Sigmoid colon (tissue), 7 donors: ENCODE measurements around the gene ZNF195. TPM values are rescaled to one million over a fixed set of nuclear protein-coding genes. Genes with fewer than 3 reads are reported as not detected.

Experiments used
- DNase-seq: peaks from one replicate; pipeline ENCODE4 v3.0.0-alpha.2; 2019
- H3K27ac ChIP-seq, 4 donors: fragments of 200-600 bp; sonication (generic); one replicate each; pipeline ENCODE4 v1.5.1; 2016 to 2019; ENCODE audit warnings: mild to moderate bottlenecking in 1 of 4
- H3K27me3 ChIP-seq, 3 donors: fragments of 200-600 bp; sonication (generic); one replicate each; pipeline ENCODE4 v1.5.1; 2019; ENCODE audit warnings: mild to moderate bottlenecking in 1 of 3
- H3K36me3 ChIP-seq, 4 donors: fragments of 200-600 bp; sonication (generic); one replicate each; pipeline ENCODE4 v1.5.1; 2016 to 2019
- H3K4me1 ChIP-seq, 4 donors: fragments of 200-600 bp; sonication (generic); one replicate each; pipeline ENCODE4 v1.5.1; 2017 to 2019
- H3K4me3 ChIP-seq, 4 donors: fragments of 200-600 bp; sonication (generic); one replicate each; pipeline ENCODE4 v1.5.1; 2017 to 2019; ENCODE audit warnings: mild to moderate bottlenecking in 2 of 4, moderate library complexity in 1 of 4
- H3K9me3 ChIP-seq, 4 donors: fragments of 200-600 bp in 3 of 4; sonication (generic) in 3 of 4; one replicate each; pipeline versions ENCODE4 v1.5.1 to v1.6.1; 2013 to 2019
- EP300 ChIP-seq, 4 donors: sonication (generic); formaldehyde crosslinking; IDR thresholded peaks; one replicate each; pipeline ENCODE4 v1.6.1; 2017; ENCODE audit warnings: antibody characterized with exemption in 4 of 4
- POLR2A ChIP-seq, 2 donors: fragments of 450-650 bp; IDR thresholded peaks; one replicate each; pipeline ENCODE4 v1.6.1; 2016; ENCODE audit warnings: antibody characterized with exemption in 2 of 2, mild to moderate bottlenecking in 2 of 2, moderate library complexity in 2 of 2
- POLR2AphosphoS5 ChIP-seq, 4 donors: sonication (generic); formaldehyde crosslinking; IDR thresholded peaks; one replicate each; pipeline ENCODE4 v1.6.1; 2017; ENCODE audit warnings: antibody characterized with exemption in 4 of 4
- WGBS, 2 donors: extraction: QIAGEN DNeasy Blood & Tissue Kit; methylation state at CpG; one replicate each; pipeline ENCODE4 v1.1.7; 2013; 5-methylcytosine and 5-hydroxymethylcytosine counted together
- intact Hi-C: fragments of 100-400 bp; cut with DNase I; formaldehyde crosslinking; loops from one replicate; pipeline ENCODE4 v1.15.1; 2023
- polyA plus RNA-seq, 3 donors: library from polyadenylated mRNA; stranded (reverse); fragments of 200-250 nt; gene quantifications; one replicate each; pipeline ENCODE4 v1.2.3, GENCODE V29; 2013
- total RNA-seq, 4 donors: library from RNA; depleted of rRNA; stranded (reverse); fragments of >200 nt; gene quantifications; one replicate each; pipeline ENCODE4 v1.1.0, GENCODE V29; 2016
- TF ChIP-seq, protein P1 (sequence below), 4 experiments: fragments of 450-650 bp in 3 of 4; fragments of 200-600 bp in 1 of 4; IDR thresholded peaks; one replicate each; pipeline ENCODE4 v1.5.1; 2016 to 2019; ENCODE audit warnings: antibody characterized with exemption in 4 of 4, mild to moderate bottlenecking in 3 of 4, moderate library complexity in 2 of 4
- donor health status: healthy with polysubstance abuse.
- donor health status: Bipolar disorder and iron deficiency.
- donor health status: healthy.

Gene ZNF195
- total and polyA plus RNA-seq, 7 donors = 13.8 to 29.1 (median 16.2) TPM

DNA sequence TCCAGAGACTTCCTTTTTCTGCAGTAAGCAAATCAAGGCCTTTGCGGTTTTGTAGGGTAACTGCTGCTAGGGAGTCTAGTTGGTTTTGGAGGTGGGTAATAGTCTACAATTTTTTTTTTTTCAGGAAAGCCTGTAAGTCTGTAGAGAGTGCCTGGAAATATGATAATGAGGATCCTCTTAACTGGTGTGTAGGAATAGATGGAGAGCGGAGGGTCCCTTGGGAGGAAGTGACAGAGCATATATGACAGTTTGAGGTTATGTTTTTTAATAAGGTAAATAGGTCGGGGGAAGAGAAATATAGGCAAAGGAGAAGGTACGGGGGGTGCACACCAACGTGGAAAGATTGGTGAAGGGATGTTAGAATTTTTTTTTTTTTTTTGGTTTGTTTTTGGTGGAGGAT lies 25.9 kb downstream of the ZNF195 start:
- Histone ChIP-seq H3K4me3 (no peak overlapping the region), H3K27ac (no peak overlapping the region), H3K9me3 (peaks cover 2 to 18% (median 10%) of the 10 kb centered on the region in 4 donors), H3K36me3 (peaks cover 0 to 3% (median 0%) of the 10 kb centered on the region in 4 donors), H3K27me3 (no peaks in the 10 kb centered on the region), H3K4me1 (no peaks in the 10 kb centered on the region)
- TF ChIP-seq, protein P1, sequence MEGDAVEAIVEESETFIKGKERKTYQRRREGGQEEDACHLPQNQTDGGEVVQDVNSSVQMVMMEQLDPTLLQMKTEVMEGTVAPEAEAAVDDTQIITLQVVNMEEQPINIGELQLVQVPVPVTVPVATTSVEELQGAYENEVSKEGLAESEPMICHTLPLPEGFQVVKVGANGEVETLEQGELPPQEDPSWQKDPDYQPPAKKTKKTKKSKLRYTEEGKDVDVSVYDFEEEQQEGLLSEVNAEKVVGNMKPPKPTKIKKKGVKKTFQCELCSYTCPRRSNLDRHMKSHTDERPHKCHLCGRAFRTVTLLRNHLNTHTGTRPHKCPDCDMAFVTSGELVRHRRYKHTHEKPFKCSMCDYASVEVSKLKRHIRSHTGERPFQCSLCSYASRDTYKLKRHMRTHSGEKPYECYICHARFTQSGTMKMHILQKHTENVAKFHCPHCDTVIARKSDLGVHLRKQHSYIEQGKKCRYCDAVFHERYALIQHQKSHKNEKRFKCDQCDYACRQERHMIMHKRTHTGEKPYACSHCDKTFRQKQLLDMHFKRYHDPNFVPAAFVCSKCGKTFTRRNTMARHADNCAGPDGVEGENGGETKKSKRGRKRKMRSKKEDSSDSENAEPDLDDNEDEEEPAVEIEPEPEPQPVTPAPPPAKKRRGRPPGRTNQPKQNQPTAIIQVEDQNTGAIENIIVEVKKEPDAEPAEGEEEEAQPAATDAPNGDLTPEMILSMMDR (IDR thresholded peaks at IDR 0.05) = no peak
- no peak for TF ChIP-seq POLR2A (IDR thresholded peaks at IDR 0.05)
- TF ChIP-seq EP300 (IDR thresholded peaks at IDR 0.05) = no peak
- no peak for TF ChIP-seq POLR2AphosphoS5 (IDR thresholded peaks at IDR 0.05)
- DNase-seq = no peak
- 87 to 93% methylated on average over 5 of the region's 5 CpGs for WGBS, 2 donors
- intact Hi-C loops = no loop called here

DNA sequence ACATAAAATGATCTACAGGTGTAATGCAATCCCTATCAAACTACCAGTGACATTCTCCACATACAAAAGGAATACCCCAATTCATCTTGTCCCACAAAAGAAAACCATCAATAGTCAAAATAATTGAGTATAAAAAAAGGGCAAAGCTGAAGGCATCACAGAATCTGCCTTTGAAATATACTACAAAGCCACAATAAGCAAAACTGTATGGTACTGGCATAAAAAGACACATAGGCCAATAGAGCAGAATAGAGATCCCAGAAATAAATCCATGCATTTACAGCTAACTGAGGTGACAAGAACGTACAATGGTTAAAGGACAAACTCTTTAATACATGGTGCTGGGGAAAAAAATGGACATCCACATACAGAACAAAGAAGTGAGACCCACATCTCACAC lies 31.8 kb downstream of the ZNF195 start:
- no peak for DNase-seq
- Histone ChIP-seq H3K4me3 (no peak overlapping the region), H3K27ac (no peak overlapping the region), H3K36me3 (no peaks in the 10 kb centered on the region), H3K27me3 (no peaks in the 10 kb centered on the region), H3K9me3 (peaks cover 0 to 3% (median 0%) of the 10 kb centered on the region in 4 donors), H3K4me1 (no peaks in the 10 kb centered on the region)
- TF ChIP-seq POLR2AphosphoS5 (IDR thresholded peaks at IDR 0.05) = no peak
- no peak for TF ChIP-seq POLR2A (IDR thresholded peaks at IDR 0.05)
- TF ChIP-seq EP300 (IDR thresholded peaks at IDR 0.05) = no peak
- TF ChIP-seq, protein P1 (IDR thresholded peaks at IDR 0.05) = no peak
- 92 to 98% methylated on average over 1 of the region's 1 CpG for WGBS, 2 donors
- intact Hi-C loops = loop anchor here (10.0 kb wide), 1 partner anchor 58 kb away; no protein-coding TSS in a partner anchor

DNA sequence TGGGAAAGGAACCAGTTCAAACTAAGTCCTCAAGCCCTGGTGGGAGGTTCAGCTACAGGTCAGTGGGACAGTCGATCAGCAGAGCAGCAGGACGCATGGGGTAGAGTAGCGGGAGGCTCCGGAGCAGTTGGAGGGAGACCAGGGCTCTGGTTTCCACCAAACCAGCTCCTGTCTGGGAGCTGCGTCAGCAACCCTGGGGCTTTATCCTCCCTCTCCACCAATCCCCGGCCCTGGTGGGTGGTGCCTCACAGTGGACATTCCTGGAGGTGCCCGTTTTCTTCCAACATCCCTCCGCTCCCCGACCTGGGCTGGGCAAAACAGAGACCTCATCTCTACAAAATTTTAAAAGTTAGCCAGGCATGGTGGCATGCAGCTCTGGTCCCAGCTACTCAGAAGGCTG lies 32.4 kb downstream of the ZNF195 start:
- Histone ChIP-seq H3K4me1 (no peaks in the 10 kb centered on the region), H3K36me3 (no peaks in the 10 kb centered on the region), H3K27ac (no peak overlapping the region), H3K27me3 (no peaks in the 10 kb centered on the region), H3K9me3 (peaks cover 0 to 3% (median 0%) of the 10 kb centered on the region in 4 donors), H3K4me3 (no peak overlapping the region)
- no peak for DNase-seq
- TF ChIP-seq EP300 (IDR thresholded peaks at IDR 0.05) (no peak), POLR2A (IDR thresholded peaks at IDR 0.05) (no peak)
- 93 to 97% methylated on average over 9 of the region's 9 CpGs for WGBS, 2 donors
- intact Hi-C loops = loop anchor here (10.0 kb wide), 1 partner anchor 58 kb away; no protein-coding TSS in a partner anchor

DNA sequence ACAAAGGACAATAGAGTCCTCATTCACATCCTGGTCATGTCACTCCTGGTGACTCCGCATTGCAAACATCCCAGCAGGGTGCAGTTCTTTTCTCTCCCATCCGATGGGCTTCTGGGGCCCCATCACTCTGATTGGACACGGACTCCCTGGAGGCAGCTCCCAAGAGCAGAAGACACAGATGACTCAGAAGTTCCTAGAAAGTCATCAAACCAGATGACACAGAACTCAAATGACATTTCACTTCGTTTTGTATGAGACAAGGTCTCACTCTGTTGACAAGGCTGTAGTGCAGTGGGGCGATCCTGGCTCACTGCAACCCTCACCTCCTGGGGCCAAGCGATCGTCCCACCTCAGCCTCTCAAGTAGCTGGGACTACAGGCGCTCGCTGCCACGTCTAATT lies 33.2 kb downstream of the ZNF195 start:
- TF ChIP-seq POLR2AphosphoS5 (IDR thresholded peaks at IDR 0.05) = no peak
- TF ChIP-seq, protein P1 (IDR thresholded peaks at IDR 0.05) = no peak
- Histone ChIP-seq H3K27ac (no peak overlapping the region), H3K4me1 (no peaks in the 10 kb centered on the region), H3K27me3 (no peaks in the 10 kb centered on the region), H3K4me3 (no peak overlapping the region), H3K9me3 (peaks cover 0 to 3% (median 0%) of the 10 kb centered on the region in 4 donors), H3K36me3 (no peaks in the 10 kb centered on the region)
- 87 to 90% methylated on average over 10 of the region's 10 CpGs for WGBS, 2 donors
- intact Hi-C loops = loop anchor here (10.0 kb wide), 1 partner anchor 59 kb away; no protein-coding TSS in a partner anchor
- DNase-seq = no peak

DNA sequence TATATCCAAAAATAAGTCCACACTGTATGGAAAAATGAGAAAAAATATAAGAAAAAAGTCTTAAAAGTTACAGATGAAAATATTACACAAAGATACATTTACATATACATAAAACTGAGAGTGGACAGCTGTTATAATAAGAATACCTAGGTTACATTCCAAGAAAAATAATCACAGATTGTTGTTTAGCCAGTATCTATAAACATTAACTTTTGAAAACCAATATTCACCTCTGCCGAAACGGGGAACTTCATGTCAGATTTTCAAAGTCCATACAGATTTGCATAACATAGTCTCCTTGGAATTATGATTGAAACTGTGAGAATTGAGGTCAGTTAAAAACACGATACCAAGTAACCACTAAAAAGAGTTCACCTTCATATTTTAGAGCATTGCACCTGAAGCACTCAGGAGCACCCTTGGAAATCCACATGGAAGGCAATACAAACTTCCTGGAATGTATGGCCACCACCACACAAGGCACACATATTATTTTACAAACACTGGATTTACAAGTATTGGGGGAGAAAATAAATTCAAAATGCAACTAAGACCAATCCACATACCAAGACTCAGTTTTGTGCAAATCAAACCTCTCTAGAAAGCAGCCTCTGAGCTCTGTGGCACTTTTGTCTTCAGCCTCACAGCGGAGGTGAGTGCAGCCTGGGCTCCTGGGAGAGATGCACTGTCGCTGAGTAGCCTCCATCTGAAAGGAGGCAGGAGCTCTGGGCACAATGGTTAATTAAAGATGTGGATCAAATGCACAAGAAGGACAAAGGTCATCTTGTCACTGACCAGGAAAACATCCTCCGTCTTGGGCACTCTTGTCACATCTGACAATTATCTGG lies 34.4 kb downstream of the ZNF195 start:
- intact Hi-C loops = loop anchor here (10.0 kb wide), 1 partner anchor 60 kb away; no protein-coding TSS in a partner anchor
- Histone ChIP-seq H3K27ac (no peak overlapping the region), H3K4me1 (no peaks in the 10 kb centered on the region), H3K27me3 (no peaks in the 10 kb centered on the region), H3K9me3 (peaks cover 0 to 3% (median 0%) of the 10 kb centered on the region in 4 donors), H3K36me3 (no peaks in the 10 kb centered on the region), H3K4me3 (no peak overlapping the region)
- 48 to 73% methylated on average over 6 of the region's 6 CpGs for WGBS, 2 donors
- TF ChIP-seq POLR2A (IDR thresholded peaks at IDR 0.05) = no peak
- DNase-seq = no peak
